Activated CD8-positive, alpha-beta T cell treated with anti-CD3 and anti-CD28 coated beads, Interleukin-2, amount 10 ng/mL, durations not matched to agents 7 days and 5 days (primary cell): ENCODE data around the gene SLC23A2. TPM values are rescaled to one million over a fixed set of nuclear protein-coding genes. Genes with fewer than 3 reads are reported as not detected.

Experiments used
- ATAC-seq: fragments of 150-1000 bp; cut with Tn5 transposase; one replicate; pipeline ENCODE4 v1.10.0; 2021; ENCODE audit warnings: moderate library complexity
- CTCF ChIA-PET: fragments of 350-600 bp; sonication (Branson Sonifier 250); formaldehyde crosslinking; loops from one replicate; lab custom pipeline; 2021; ENCODE audit warnings: antibody characterized with exemption; lab: Charles Lee
- POLR2A ChIA-PET: fragments of 350-600 bp; sonication (Branson Sonifier 250); formaldehyde crosslinking; loops from one replicate; lab custom pipeline; 2021; ENCODE audit warnings: antibody characterized with exemption; lab: Charles Lee
- DNase-seq: peaks from one replicate; pipeline ENCODE4 v3.0.0-alpha.2; 2020
- H3K27ac Mint-ChIP-seq: one replicate; pipeline ENCODE4 v1.8.0; 2021; ENCODE audit warnings: mild to moderate bottlenecking, mixed read lengths
- H3K27me3 Mint-ChIP-seq: one replicate; pipeline ENCODE4 v1.8.0; 2021; ENCODE audit warnings: low read depth, mixed read lengths
- H3K36me3 Mint-ChIP-seq: one replicate; pipeline ENCODE4 v1.8.0; 2021; ENCODE audit warnings: low read depth, mixed read lengths
- H3K4me1 Mint-ChIP-seq: one replicate; pipeline ENCODE4 v1.8.0; 2021; ENCODE audit warnings: low read depth, mixed read lengths
- H3K4me3 Mint-ChIP-seq: one replicate; pipeline ENCODE4 v1.8.0; 2021; ENCODE audit warnings: mild to moderate bottlenecking, mixed read lengths
- H3K9me3 Mint-ChIP-seq: one replicate; pipeline ENCODE4 v1.8.0; 2022; ENCODE audit warnings: mixed read lengths; ENCODE audit not compliant: insufficient read depth
- total RNA-seq, 2 experiments: library from RNA; stranded (reverse); gene quantifications; one replicate each; pipeline ENCODE4 v1.2.3, GENCODE V29; 2021

The SLC23A2 gene
- total RNA-seq, 2 experiments from 2014 or later, result 14.7 to 16.7 TPM

DNA sequence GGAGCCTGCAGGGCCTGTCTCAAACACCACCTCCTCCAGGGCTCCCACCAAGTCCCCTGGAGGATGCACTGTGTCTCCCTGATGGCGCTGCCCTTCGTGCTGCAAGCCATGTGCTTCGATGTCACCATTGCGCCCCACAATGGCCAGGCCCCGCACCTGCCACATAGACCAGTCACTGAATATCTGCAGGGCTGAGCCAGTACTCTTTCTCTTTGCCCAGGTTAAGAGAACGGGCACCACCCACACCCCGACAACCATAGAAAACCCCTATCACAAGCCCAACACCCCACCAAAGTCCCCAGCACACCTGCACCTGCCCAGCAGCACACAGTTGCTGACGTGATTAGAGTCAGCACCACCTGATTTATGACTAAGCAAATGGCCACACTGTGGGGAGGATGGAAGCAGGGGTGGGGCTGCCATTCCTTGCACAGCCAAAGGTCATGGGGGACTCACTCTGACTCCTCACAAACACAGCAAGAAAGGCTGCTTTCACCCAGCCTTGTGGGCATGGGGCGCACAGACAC is 104.3 kb downstream of the SLC23A2 start:
- ATAC-seq (peak; percentile 30), DNase-seq (peak; percentile 36)
- Mint-ChIP-seq H3K4me1 (peaks cover 8% of the 10 kb centered on the region), H3K36me3 (peaks cover 17% of the 10 kb centered on the region), H3K9me3 (no peaks in the 10 kb centered on the region), H3K27me3 (no peaks in the 10 kb centered on the region), H3K4me3 (no peak overlapping the region), H3K27ac (no peak overlapping the region)
- ChIA-PET POLR2A (no interaction called here), CTCF (interaction anchor here (1.4 kb wide), 1 partner anchor 11 kb away, joined by 4 read pairs; no protein-coding TSS in a partner anchor)

- H3K9me3 Mint-ChIP-seq, result no peaks in the 10 kb centered on the region
- no peak for DNase-seq
- POLR2A ChIA-PET, result no interaction called here
- peaks cover 13% of the 10 kb centered on the region for H3K36me3 Mint-ChIP-seq
- no peak overlapping the region for H3K27ac Mint-ChIP-seq
- CTCF ChIA-PET, result no interaction called here
- no peak overlapping the region for H3K4me3 Mint-ChIP-seq
- no peak for ATAC-seq
- H3K4me1 Mint-ChIP-seq, result peaks cover 8% of the 10 kb centered on the region
- H3K27me3 Mint-ChIP-seq, result no peaks in the 10 kb centered on the region
These were observed 105.1 kb downstream of the SLC23A2 start for GRCh38 chr20:4896119-4896702.

GRCh38 chr20:4894981-4895381 is 106.3 kb downstream of the SLC23A2 start:
- CTCF ChIA-PET, result no interaction called here
- H3K36me3 Mint-ChIP-seq, result peaks cover 14% of the 10 kb centered on the region
- H3K4me3 Mint-ChIP-seq, result no peak overlapping the region
- peak overlapping the region; percentile 7 for H3K27ac Mint-ChIP-seq
- no peaks in the 10 kb centered on the region for H3K27me3 Mint-ChIP-seq
- POLR2A ChIA-PET, result no interaction called here
- ATAC-seq (no peak), DNase-seq (no peak)
- H3K4me1 Mint-ChIP-seq, result peaks cover 11% of the 10 kb centered on the region
- no peaks in the 10 kb centered on the region for H3K9me3 Mint-ChIP-seq

- H3K4me3 Mint-ChIP-seq, result no peak overlapping the region
- no peak for DNase-seq
- no peak for ATAC-seq
- ChIA-PET POLR2A (no interaction called here), CTCF (no interaction called here)
- no peaks in the 10 kb centered on the region for H3K9me3 Mint-ChIP-seq
- H3K4me1 Mint-ChIP-seq, result peaks cover 11% of the 10 kb centered on the region
- H3K27me3 Mint-ChIP-seq, result no peaks in the 10 kb centered on the region
- H3K36me3 Mint-ChIP-seq, result peaks cover 17% of the 10 kb centered on the region
- no peak overlapping the region for H3K27ac Mint-ChIP-seq
These were observed 106.9 kb downstream of the SLC23A2 start for GRCh38 chr20:4894409-4894808.

- H3K27ac Mint-ChIP-seq, result no peak overlapping the region
- H3K4me1 Mint-ChIP-seq, result peaks cover 11% of the 10 kb centered on the region
- H3K4me3 Mint-ChIP-seq, result no peak overlapping the region
- CTCF ChIA-PET, result no interaction called here
- POLR2A ChIA-PET, result no interaction called here
- H3K9me3 Mint-ChIP-seq, result no peaks in the 10 kb centered on the region
- DNase-seq (no peak), ATAC-seq (no peak)
- peaks cover 11% of the 10 kb centered on the region for H3K36me3 Mint-ChIP-seq
- H3K27me3 Mint-ChIP-seq, result no peaks in the 10 kb centered on the region
These were observed 107.6 kb downstream of the SLC23A2 start for GRCh38 chr20:4893709-4894108.

DNA sequence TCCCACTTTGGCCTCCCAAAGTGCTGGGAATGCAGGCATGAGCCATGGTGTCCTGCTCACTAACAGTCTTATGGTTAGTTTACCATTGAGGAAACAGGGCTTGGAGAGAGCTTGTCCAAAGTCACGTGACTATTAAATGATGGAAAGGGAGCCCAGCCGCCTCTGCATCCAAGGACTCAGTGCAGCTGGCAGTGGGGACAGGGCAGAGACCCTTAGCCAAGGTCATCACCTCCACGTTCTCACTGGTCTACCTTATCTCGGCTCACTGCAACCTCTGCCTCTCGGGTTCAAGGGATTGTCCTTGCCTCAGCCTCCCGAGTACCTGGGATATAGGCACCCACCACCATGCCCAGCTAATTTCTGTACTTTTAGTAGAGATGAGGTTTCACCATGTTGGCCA is 109.3 kb downstream of the SLC23A2 start:
- ChIA-PET POLR2A (no interaction called here), CTCF (interaction anchor here (1.3 kb wide), 1 partner anchor 10 kb away, joined by 3 read pairs; no protein-coding TSS in a partner anchor)
- Mint-ChIP-seq H3K27ac (no peak overlapping the region), H3K9me3 (no peaks in the 10 kb centered on the region), H3K36me3 (peaks cover 9% of the 10 kb centered on the region), H3K4me1 (peaks cover 8% of the 10 kb centered on the region), H3K27me3 (no peaks in the 10 kb centered on the region), H3K4me3 (no peak overlapping the region)
- ATAC-seq (no peak), DNase-seq (no peak)

DNA sequence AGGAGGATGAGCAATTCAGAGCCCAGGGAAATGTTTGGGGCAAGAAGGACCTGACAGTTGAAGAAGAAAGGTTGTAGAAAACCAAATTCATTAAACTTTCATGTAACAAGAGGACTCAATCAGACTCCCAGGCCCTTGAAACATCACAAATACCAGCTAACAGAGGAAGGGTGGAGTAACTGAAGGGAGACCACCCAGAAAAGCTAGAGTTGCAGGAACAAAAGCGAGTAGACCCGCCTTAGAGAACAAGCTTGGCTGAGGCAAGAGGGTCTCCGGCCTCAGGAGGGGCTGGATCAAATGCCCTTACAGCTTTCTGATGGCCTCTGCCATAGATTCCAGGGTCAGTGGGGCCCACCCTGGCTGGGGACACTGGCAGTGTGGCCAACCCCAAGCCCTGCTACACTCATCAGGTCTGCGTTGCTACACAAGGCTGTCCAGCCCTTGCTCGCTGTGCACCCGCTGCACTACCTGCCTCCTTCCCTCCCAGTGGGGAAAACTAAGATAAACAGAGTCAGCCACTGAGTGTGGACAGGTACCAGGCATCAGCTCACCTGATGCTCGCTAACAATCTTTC is 110.0 kb downstream of the SLC23A2 start:
- peak overlapping the region; percentile 22 for H3K27ac Mint-ChIP-seq

DNA sequence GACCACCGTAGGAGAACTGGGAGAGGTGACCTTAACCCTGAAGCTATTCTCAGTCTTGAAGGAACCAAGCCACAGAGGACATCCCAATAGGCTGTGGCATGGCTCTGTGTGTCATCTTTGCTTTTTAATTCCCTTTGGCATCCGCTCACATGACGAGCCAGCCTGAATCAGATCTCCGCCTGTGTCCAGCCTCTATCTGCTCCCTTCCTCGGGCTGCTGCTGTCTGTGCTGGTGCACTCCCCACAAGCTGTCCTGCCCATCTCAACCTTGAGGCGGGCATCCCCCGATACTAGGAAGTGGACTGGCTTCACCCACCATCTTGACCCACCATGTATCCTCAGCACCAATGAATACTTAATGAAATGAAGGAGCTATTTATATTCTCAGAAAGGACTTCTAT is 111.9 kb downstream of the SLC23A2 start:
- H3K27ac Mint-ChIP-seq, result peak overlapping the region; percentile 4
- ChIA-PET POLR2A (no interaction called here), CTCF (no interaction called here)
- H3K4me1 Mint-ChIP-seq, result peaks cover 17% of the 10 kb centered on the region
- H3K9me3 Mint-ChIP-seq, result no peaks in the 10 kb centered on the region
- no peaks in the 10 kb centered on the region for H3K27me3 Mint-ChIP-seq
- H3K36me3 Mint-ChIP-seq, result peaks cover 9% of the 10 kb centered on the region
- no peak for ATAC-seq
- DNase-seq, result no peak
- H3K4me3 Mint-ChIP-seq, result no peak overlapping the region

More for the DNA sequence above, 110.0 kb downstream of the SLC23A2 start:
- peaks cover 9% of the 10 kb centered on the region for H3K4me1 Mint-ChIP-seq
- ATAC-seq, result no peak
- ChIA-PET CTCF (interaction anchor here (1.0 to 1.3 kb wide), 3 partner anchors 10 to 133 kb away, joined by 3 to 5 read pairs (median 3); no protein-coding TSS in a partner anchor), POLR2A (no interaction called here)
- no peaks in the 10 kb centered on the region for H3K9me3 Mint-ChIP-seq
- peaks cover 9% of the 10 kb centered on the region for H3K36me3 Mint-ChIP-seq
- DNase-seq, result no peak
- no peak overlapping the region for H3K4me3 Mint-ChIP-seq
- no peaks in the 10 kb centered on the region for H3K27me3 Mint-ChIP-seq

DNA sequence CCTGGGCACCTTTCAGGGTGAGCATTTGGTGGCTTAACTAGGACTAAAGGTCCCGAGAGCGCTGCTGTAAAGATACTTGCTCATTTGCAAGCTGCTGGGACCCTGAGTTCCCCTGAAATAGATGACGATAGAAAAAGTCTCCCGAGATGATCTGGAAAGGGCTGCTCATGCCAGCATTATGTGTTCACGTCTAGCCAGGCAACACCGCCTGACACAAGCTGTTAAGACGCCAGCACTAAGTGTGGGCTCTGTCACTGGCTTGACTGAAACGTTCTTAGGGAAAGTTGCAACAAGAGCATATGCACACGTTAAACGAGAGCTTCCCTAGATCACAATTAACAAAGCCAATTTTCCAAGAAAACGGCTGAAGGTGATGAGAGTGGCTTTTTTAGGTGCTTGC is 113.7 kb downstream of the SLC23A2 start:
- CTCF ChIA-PET, result interaction anchor here (0.8 kb wide), 1 partner anchor 111 kb away, joined by 3 read pairs; no protein-coding TSS in a partner anchor
- ATAC-seq, result no peak

GRCh38 chr20:4886771-4887527 is 114.4 kb downstream of the SLC23A2 start:
- DNase-seq (no peak), ATAC-seq (no peak)
- ChIA-PET CTCF (interaction anchor here (1.3 kb wide), 1 partner anchor 336 kb away, joined by 4 read pairs; no protein-coding TSS in a partner anchor), POLR2A (interaction anchor here (1.2 kb wide), 1 partner anchor 11 kb away, joined by 3 read pairs; no protein-coding TSS in a partner anchor)
- Mint-ChIP-seq H3K4me1 (peaks cover 17% of the 10 kb centered on the region), H3K9me3 (no peaks in the 10 kb centered on the region), H3K36me3 (peaks cover 17% of the 10 kb centered on the region), H3K27ac (no peak overlapping the region), H3K27me3 (no peaks in the 10 kb centered on the region), H3K4me3 (no peak overlapping the region)

More for the DNA sequence above, 113.7 kb downstream of the SLC23A2 start:
- Mint-ChIP-seq H3K36me3 (peaks cover 17% of the 10 kb centered on the region), H3K4me1 (peaks cover 17% of the 10 kb centered on the region), H3K27ac (no peak overlapping the region), H3K9me3 (no peaks in the 10 kb centered on the region), H3K4me3 (no peak overlapping the region), H3K27me3 (no peaks in the 10 kb centered on the region)
- no peak for DNase-seq
- POLR2A ChIA-PET, result interaction anchor here (1.2 kb wide), 1 partner anchor 11 kb away, joined by 3 read pairs; no protein-coding TSS in a partner anchor

DNA sequence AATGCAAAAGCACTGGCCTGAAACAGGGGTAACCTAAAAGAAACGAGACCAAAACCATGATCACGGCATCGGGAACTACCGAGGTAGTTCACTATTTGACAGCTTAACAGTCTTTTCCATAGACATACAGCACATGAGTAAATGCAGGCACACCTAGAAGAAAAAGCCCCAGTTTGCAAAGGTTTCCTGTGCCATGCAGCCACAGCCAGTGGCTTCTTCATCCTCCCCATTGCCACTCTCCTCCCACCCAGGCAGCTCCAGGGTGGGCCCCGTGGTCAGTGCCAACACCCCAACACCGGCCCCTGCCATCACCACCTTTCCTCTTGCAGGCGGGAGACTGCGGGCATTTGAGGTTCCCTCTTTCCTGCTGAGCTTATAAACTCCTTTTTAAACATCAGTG is 115.4 kb downstream of the SLC23A2 start:
- H3K27me3 Mint-ChIP-seq, result no peaks in the 10 kb centered on the region
- H3K4me1 Mint-ChIP-seq, result peaks cover 23% of the 10 kb centered on the region
- H3K36me3 Mint-ChIP-seq, result peaks cover 28% of the 10 kb centered on the region
- no peaks in the 10 kb centered on the region for H3K9me3 Mint-ChIP-seq
- no peak for ATAC-seq
- ChIA-PET CTCF (interaction anchor here (1.3 to 1.4 kb wide), 2 partner anchors 215 to 337 kb away, joined by 3 to 4 read pairs; no protein-coding TSS in a partner anchor), POLR2A (no interaction called here)
- DNase-seq, result no peak
- H3K4me3 Mint-ChIP-seq, result no peak overlapping the region
- peak overlapping the region; percentile 31 for H3K27ac Mint-ChIP-seq
